HG03558 (cell line): ENCODE measurements around the gene SH3GL3.

Source experiments
- ATAC-seq: cut with Tn5 transposase; IDR thresholded peaks from one replicate; pipeline ENCODE4 v1.9.1; 2021; ENCODE audit warnings: moderate number of reproducible peaks; ENCODE audit not compliant: unreplicated experiment; ENCODE audit errors: extremely low read depth

SH3GL3 gene

GRCh38 chr15:83499476-83499875 lies 52.3 kb downstream of the SH3GL3 start:
- no peak for ATAC-seq

GRCh38 chr15:83503595-83504364 lies 56.6 kb downstream of the SH3GL3 start:
- no peak for ATAC-seq

DNA sequence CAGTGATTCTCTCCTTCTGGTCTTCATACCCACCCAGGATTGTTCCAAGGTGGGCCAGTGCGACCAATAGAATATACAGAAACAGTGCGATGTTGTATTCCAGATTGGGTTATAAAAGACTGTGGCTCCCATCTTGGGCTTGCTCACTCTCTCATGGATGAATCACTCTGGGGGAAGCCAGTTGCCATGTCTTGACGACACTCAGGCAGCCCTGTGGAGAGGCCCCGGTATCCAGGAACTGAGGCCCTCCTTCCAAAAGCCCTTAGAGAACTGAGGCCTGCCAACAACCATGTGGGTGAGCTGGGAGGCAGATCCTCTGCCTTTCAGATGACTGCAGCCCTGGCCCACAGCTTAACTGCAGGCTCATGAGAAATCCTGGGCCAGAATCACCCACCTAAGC lies 57.2 kb downstream of the SH3GL3 start:
- ATAC-seq = no peak

DNA sequence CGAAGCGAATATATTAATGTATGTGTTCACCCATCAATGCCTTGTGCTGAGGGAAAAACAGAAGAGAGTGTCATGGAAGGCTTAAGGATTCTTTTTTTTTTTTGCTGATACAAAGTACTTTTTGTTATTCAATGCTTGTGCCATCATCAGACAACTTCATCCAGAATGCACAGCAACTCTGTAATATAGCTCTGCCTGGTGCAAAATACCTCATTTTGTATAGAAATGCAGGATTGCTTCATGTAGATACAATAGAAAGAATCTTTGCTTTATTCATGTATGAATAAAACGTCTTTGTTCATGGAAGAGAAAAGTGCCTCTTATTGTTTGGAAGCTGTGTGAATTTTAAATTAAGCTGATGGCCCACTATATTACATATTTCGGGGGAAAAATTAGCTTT lies 62.9 kb downstream of the SH3GL3 start:
- no peak for ATAC-seq

- no peak for ATAC-seq
Observed at GRCh38 chr15:83512459-83512858, 65.3 kb downstream of the SH3GL3 start.

- ATAC-seq = no peak
Observed at GRCh38 chr15:83514584-83514983, 67.4 kb downstream of the SH3GL3 start.

- no peak for ATAC-seq
Observed at GRCh38 chr15:83515164-83515563, 68.0 kb downstream of the SH3GL3 start.

- ATAC-seq = no peak
Observed at GRCh38 chr15:83516935-83517334, 69.8 kb downstream of the SH3GL3 start.

DNA sequence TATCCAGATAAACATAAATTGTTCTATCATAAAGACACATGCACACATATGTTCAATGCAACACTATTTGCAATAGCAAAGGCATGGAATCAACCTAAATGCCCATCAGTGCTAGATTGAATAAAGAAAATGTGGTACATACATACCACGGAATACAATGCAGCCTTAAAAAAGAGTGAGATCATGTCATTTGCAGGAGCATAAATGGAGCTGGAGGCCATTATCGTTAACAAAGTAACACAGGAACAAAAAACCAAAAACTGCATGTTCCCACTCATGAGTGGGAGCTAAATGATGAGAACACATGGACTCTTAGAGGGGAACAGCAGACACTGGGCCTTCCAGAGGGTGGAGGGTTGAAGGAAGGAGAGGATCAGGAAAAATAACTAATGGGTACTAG lies 79.2 kb downstream of the SH3GL3 start:
- ATAC-seq = no peak

- ATAC-seq = no peak
Observed at GRCh38 chr15:83533410-83533962, 86.3 kb downstream of the SH3GL3 start.

- no peak for ATAC-seq
Observed at GRCh38 chr15:83537606-83538005, 90.5 kb downstream of the SH3GL3 start.

DNA sequence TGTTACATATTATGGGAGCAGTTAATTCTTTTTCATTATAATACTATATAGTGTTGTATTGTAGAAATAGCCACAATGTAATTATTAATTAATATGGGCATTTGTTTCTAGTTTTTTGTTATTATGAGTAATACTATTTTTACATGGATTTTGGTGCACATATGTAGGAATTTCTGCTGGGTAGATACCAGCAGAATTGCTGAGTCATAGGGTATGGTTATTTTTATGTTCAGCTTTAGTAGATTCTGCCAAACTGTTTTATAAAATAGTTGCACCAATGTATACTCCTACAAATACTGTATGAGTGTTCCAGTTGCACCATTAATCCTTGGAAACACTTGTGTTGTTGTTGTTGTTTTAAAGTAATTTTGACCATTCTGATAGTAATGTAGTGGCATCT lies 91.5 kb downstream of the SH3GL3 start:
- no peak for ATAC-seq

DNA sequence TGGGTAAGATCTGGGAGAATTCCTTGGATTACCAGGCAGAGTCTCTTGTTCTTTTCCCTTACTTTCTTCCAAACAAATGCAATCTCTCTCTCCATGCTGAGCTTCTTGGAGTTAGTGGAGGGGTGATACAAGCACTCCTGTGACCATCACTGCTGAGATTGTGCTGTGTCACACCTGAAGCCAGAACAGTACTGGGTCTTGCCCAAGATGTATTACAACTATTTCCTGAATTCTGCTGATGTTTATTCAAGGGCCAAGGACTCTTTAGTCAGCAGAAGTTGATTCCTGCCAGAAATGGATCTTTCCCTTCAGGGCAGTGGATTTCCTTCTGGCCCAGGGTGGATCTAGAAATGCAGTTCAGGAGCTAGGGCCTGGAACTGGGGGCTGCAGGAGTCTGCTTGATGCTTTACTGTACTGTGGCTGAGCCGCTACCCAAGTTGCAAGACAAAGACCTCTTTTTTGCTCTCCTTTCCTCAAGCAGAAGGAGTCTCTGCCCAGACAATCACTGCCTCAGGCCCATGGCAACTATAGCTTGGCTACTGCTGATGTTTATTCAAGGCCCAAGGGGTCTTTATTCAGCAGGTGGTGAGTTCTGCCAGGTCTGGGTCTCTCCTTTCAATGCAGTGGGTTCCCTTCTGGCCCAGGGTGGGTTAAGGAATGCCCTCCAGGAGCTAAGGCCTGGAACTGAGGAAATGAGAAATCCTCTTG lies 98.8 kb downstream of the SH3GL3 start:
- no peak for ATAC-seq

DNA sequence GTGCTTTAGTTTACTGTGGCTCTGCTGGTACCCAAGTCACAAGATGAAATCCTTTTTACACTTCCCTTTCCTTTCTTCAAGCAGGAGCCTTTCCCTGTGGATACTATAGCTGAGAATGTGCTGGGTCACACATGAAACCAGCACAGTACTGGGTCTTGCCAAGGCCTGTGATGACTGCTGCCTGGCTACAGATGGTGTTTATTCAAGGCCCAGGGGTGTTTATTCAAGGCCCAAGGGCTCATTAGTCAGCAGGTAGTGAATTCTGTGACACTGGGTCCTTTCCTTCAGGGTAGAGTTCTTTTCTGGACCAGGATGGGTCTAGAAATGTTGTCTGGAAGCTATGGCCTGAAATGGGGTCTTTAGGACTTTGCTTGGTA lies 99.4 kb downstream of the SH3GL3 start:
- ATAC-seq = no peak

DNA sequence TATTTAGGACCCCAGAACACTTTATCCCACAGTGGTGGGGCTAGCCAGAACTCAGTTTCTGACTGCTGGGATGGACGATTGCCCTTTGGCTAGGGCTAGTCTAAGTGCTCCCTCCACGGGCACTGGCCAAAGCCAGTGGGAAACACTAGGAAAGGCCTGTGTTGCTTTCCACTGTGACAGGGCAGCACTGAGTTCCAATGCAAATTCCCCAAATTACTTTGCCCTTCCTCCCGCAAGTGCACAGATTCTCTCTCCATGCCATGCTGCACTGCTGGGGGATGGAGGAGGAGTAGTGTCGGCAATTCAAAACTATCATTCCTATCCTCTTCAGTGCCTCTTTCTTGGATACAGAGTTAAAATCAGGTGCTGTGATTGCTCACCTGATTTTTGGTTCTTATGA lies 100.0 kb downstream of the SH3GL3 start:
- no peak for ATAC-seq

- ATAC-seq = no peak
Observed at GRCh38 chr15:83549623-83550022, 102.5 kb downstream of the SH3GL3 start.

DNA sequence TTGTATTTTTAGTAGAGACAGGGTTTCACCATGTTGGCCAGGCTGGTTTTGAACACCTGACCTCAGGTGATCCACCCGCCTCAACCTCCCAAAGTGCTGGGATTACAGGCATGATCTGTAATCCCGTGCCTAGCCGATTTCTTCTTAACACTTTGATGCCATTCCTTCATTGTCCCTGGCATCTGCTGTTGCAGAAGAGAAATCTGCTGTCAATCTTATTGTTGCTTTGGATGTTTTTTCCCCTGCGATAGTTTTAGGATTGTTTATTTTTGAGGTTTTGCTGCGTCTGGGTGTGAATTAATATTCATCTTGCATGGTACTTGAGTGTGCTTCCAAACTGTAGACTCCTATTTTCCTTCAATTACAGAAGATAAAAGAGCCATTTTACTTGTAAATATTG lies 107.4 kb downstream of the SH3GL3 start:
- no peak for ATAC-seq

DNA sequence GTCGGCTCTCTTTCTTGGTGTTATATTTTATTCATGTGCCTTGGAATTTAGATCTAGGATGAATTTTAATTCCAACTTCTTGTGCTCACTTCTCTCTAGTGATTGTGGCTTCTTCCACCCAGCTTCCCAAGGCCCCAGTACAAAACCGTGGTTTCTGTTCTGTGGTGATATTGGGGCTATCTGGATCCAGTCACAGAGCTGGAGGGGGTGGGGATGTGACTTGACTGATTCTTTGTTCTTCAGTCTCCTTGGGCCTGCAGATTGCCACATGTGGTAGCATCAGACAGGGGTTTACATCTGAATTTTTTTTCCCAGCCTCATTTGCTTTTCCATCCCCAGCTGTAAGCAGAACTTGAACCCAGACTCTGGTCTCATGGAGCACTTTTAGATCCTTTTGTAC lies 108.2 kb downstream of the SH3GL3 start:
- no peak for ATAC-seq

DNA sequence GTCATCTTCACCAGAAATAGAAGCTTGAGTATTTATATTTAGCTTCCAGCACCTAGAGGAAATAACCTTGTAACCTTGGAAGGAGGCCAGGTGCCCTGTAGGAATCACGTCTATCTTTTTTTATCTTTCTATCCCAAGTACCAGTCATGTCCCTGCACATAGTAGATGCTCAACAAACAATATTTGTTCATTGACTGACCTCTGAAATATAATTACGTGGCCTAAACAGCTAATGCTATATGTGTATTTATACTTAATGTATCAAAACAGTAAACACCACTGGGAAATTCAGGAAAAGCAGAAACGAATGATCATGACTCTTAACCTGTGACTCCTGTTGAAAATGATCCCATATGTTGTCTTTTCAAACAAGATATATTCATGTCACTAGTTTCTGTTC lies 108.9 kb downstream of the SH3GL3 start:
- no peak for ATAC-seq

DNA sequence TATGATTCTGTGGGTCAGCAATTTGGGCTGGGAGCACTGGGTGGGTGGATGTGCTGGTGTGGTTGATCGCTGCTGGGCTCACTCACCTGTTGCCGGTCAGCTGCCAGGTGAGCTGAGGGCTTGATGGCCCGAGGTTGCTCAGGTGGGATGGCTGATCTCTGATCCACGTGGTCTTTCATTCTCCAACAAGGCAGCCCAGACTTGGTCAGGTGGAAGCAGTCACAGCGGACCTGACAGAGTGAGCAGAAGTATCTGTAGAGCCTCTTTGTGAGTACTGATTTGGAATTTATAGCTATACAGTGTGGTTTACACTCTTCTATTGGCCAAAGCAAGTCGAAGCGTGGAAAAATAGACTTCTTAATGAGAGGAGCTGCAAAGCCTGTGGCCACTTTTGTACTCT lies 109.6 kb downstream of the SH3GL3 start:
- ATAC-seq = no peak

DNA sequence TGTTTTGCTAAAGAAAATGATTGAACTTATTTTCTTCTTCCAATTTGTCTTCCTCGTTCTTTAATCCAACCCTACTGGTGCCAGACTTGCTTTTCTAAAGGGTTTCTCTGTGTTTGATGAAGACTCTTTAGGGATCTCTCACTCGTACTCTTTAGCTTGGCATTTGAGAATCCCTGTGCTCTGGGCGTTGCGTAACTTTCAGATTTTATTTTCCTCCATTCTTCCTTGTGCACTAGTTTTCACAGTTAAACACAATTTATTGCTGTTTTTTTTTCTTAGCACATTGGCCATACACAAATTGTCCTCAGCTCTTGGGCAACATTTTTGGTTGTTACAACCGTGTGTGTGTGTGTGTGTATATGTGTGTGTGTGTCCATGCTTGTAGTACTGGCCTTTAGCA lies 111.0 kb downstream of the SH3GL3 start:
- ATAC-seq = no peak
